Endothelial cell of umbilical vein (primary cell): ENCODE results near the gene ERGIC1. TPM values are rescaled to one million over a fixed set of nuclear protein-coding genes. Genes with fewer than 3 reads are reported as not detected.

ENCODE experiments used
- BruUV-seq: library from RNA; stranded (reverse); fragments of 400-500 nt; replicated peaks from 2 replicates; lab custom pipeline; 2021; lab: Mats Ljungman, UMichigan
- CTCF ChIA-PET: fragments of 300-600, 350-600 bp; sonication (Branson Sonifier 250); formaldehyde crosslinking; loops from one replicate; lab custom pipeline; 2021; ENCODE audit warnings: antibody characterized with exemption, inconsistent platforms; lab: Charles Lee
- POLR2A ChIA-PET: fragments of 300-600, 350-600 bp; sonication (Branson Sonifier 250); formaldehyde crosslinking; loops from one replicate; lab custom pipeline; 2021; ENCODE audit warnings: antibody characterized with exemption, inconsistent platforms; lab: Charles Lee
- DNase-seq: peaks from one replicate; pipeline ENCODE4 v3.0.0-alpha.2; 2011; ENCODE audit warnings: low read depth, low spot score
- FAIRE-seq: peaks from 2 replicates; lab custom pipeline; 2011; peaks lifted over from hg19 to GRCh38; lab: Jason Lieb, UNC
- H2AFZ ChIP-seq: 2 replicates; pipeline ENCODE4 v1.6.0; 2012; ENCODE audit warnings: low read depth, low read length, control low read depth, inconsistent platforms
- H3K27ac ChIP-seq: 2 replicates; pipeline ENCODE4 v1.5.1; 2011; ENCODE audit warnings: low read depth, mild to moderate bottlenecking, control low read depth, low read length, moderate library complexity; ENCODE audit not compliant: insufficient read depth
- H3K27me3 ChIP-seq, 2 experiments: 2 replicates each; pipeline versions ENCODE4 v1.6.0 to v1.6.1; 2011; ENCODE audit warnings: low read length in 2 of 2, mixed read lengths in 1 of 2; ENCODE audit not compliant: control insufficient read depth in 2 of 2, insufficient read depth in 2 of 2
- H3K36me3 ChIP-seq, 2 experiments: 2 replicates in 1 of 2; 3 replicates in 1 of 2; pipeline ENCODE4 v1.5.1; 2011; ENCODE audit warnings: low read length in 2 of 2, mild to moderate bottlenecking in 1 of 2, moderate library complexity in 1 of 2; ENCODE audit not compliant: control insufficient read depth in 2 of 2, insufficient read depth in 2 of 2; ENCODE audit errors: extremely low read depth in 1 of 2
- H3K4me1 ChIP-seq: 3 replicates; pipeline ENCODE4 v1.5.1; 2011; ENCODE audit warnings: mild to moderate bottlenecking, low read length; ENCODE audit not compliant: control insufficient read depth, insufficient read depth; ENCODE audit errors: extremely low read depth
- H3K4me2 ChIP-seq: 2 replicates; pipeline ENCODE4 v1.6.1; 2011; ENCODE audit warnings: low read length, control low read depth, mixed read lengths; ENCODE audit not compliant: insufficient read depth
- H3K4me3 ChIP-seq, 3 experiments: fragments of 200-600 bp in 1 of 3; sonication (generic), shearing (Covaris generic) in 1 of 3; replicated peaks in 1 of 3; 2 replicates each; pipeline ENCODE4 v1.5.1; 2011 to 2016; ENCODE audit warnings: control low read depth in 3 of 3, low read length in 3 of 3, mild to moderate bottlenecking in 2 of 3, inconsistent platforms in 1 of 3, low read depth in 1 of 3, moderate library complexity in 1 of 3; ENCODE audit not compliant: insufficient read depth in 1 of 3
- H3K79me2 ChIP-seq: 2 replicates; pipeline ENCODE4 v1.6.0; 2012; ENCODE audit warnings: low read length, inconsistent platforms; ENCODE audit not compliant: control insufficient read depth, insufficient read depth
- H3K9ac ChIP-seq: replicated peaks from 2 replicates; pipeline ENCODE3; 2011; ENCODE audit warnings: low read length, control low read depth; ENCODE audit not compliant: insufficient read depth; ENCODE audit errors: extremely low read depth
- H3K9me1 ChIP-seq: replicated peaks from 3 replicates; pipeline ENCODE4 v1.6.0; 2011; ENCODE audit warnings: mild to moderate bottlenecking, low read length; ENCODE audit not compliant: control insufficient read depth, insufficient read depth; ENCODE audit errors: extremely low read depth
- H3K9me3 ChIP-seq: replicated peaks from 2 replicates; pipeline ENCODE4 v1.5.1; 2012; ENCODE audit warnings: low read length, inconsistent platforms; ENCODE audit not compliant: control insufficient read depth, insufficient read depth
- H4K20me1 ChIP-seq: replicated peaks from 2 replicates; pipeline ENCODE3; 2011; ENCODE audit warnings: mild to moderate bottlenecking, low read length; ENCODE audit not compliant: control insufficient read depth, insufficient read depth; ENCODE audit errors: extremely low read depth
- CTCF ChIP-seq, 2 donors: IDR thresholded peaks; 1 replicate in 1 of 2; 2 replicates in 1 of 2; pipeline ENCODE4 v1.5.1; 2011; ENCODE audit warnings: low read length in 2 of 2, mild to moderate bottlenecking in 2 of 2, moderate library complexity in 2 of 2, control low read depth in 1 of 2, inconsistent platforms in 1 of 2, low read depth in 1 of 2; ENCODE audit not compliant: insufficient read depth in 1 of 2; ENCODE audit errors: extremely low read depth in 1 of 2
- GATA2 ChIP-seq: IDR thresholded peaks from 2 replicates; pipeline ENCODE4 v1.7.0; 2011; ENCODE audit warnings: low read depth, mild to moderate bottlenecking, moderate library complexity, mixed read lengths, low read length; ENCODE audit not compliant: insufficient read length, insufficient read depth
- JUN ChIP-seq: IDR thresholded peaks from 2 replicates; pipeline ENCODE4 v1.6.1; 2011; ENCODE audit warnings: borderline replicate concordance, low read depth; ENCODE audit not compliant: insufficient read length, insufficient read depth
- MAX ChIP-seq: IDR thresholded peaks from 2 replicates; pipeline ENCODE4 v1.6.1; 2011; ENCODE audit not compliant: insufficient read depth, insufficient read length
- MYC ChIP-seq: IDR thresholded peaks from one replicate; pipeline ENCODE4 v1.6.1; 2011; ENCODE audit warnings: mild to moderate bottlenecking, low read depth, low read length
- POLR2A ChIP-seq: IDR thresholded peaks from 2 replicates; pipeline ENCODE4 v1.6.1; 2012; ENCODE audit warnings: low read depth, mild to moderate bottlenecking, control low read depth, low read length
- POLR2AphosphoS5 ChIP-seq: IDR thresholded peaks from 2 replicates; pipeline ENCODE4 v1.6.1; 2012; ENCODE audit warnings: low read depth, mild to moderate bottlenecking, control low read depth, low read length, moderate library complexity; ENCODE audit not compliant: insufficient read depth
- dilution Hi-C: fragments of 300-500 bp; cut with MboI; formaldehyde crosslinking; loops from one replicate; pipeline ENCODE4 v1.15.0; 2019; ENCODE audit warnings: low sequenced_read_pairs; ENCODE audit not compliant: extremely low pct_ligation_motif_present
- intact Hi-C: fragments of 100-400 bp; cut with micrococcal nuclease; formaldehyde crosslinking; loops from one replicate; pipeline ENCODE4 v1.10.0; 2022
- polyA plus RNA-seq, 4 experiments: library from polyadenylated mRNA; depleted of rRNA in 3 of 4; stranded (reverse) in 3 of 4; unstranded in 1 of 4; fragments of >200 nt; gene quantifications; 2 replicates each; pipeline versions ENCODE4 v1.2.1 to v1.2.3, GENCODE V29; 2011 to 2012; ENCODE audit warnings: missing spikeins in 1 of 4
- total RNA-seq: library from RNA; stranded (reverse); gene quantifications from 2 replicates; pipeline ENCODE4 v1.2.3, GENCODE V29; 2021

Gene ERGIC1
- total and polyA plus RNA-seq, 2 donors (not counting 3 experiments of a cell fraction or from before 2014, with no cell fraction given): 105 to 109 TPM

GRCh38 chr5:172818081-172818480, 16.0 kb upstream of the ERGIC1 start:
- CTCF ChIA-PET: no interaction called here
- Histone ChIP-seq H3K9ac (no peak overlapping the region), H3K4me2 (no peak overlapping the region), H3K79me2 (no peaks in the 10 kb centered on the region), H3K4me1 (no peaks in the 10 kb centered on the region), H3K9me1 (no peaks in the 10 kb centered on the region), H2AFZ (no peak overlapping the region), H3K36me3 (no peaks in the 10 kb centered on the region), H3K9me3 (no peaks in the 10 kb centered on the region), H3K4me3 (no peak overlapping the region), H3K27me3 (no peaks in the 10 kb centered on the region), H4K20me1 (no peaks in the 10 kb centered on the region), H3K27ac (no peak overlapping the region)
- no peak for DNase-seq
- TF ChIP-seq MAX (no peak), JUN (no peak), MYC (no peak), CTCF (IDR thresholded peaks at IDR 0.05; ENCODE audit: extremely low read depth in 1 of 2, insufficient read depth in 1 of 2, low read depth in 1 of 2, low read length in 2 of 2) (no peak), POLR2AphosphoS5 (no peak), POLR2A (no peak), GATA2 (no peak)
- dilution Hi-C loops (no loop called here), intact Hi-C loops (no loop called here)
- POLR2A ChIA-PET: interaction anchor here (0.6 to 0.7 kb wide), 4 partner anchors 11 to 42 kb away, joined by 3 to 8 read pairs (median 6); partner anchors contain the start of gene ERGIC1
- FAIRE-seq: no peak
- BruUV-seq: no TSS peak
